Measurements from ENCODE around the gene H2BK1.

GRCh38 chr7:151228024-151228866 is 18.0 kb upstream of the H2BK1 start:
- TF ChIP-seq EZH2phosphoT487 (IDR thresholded peaks at IDR 0.05; ENCODE audit: insufficient read depth, low read depth) (no peak), EZH2 (IDR thresholded peaks at IDR 0.05; ENCODE audit: insufficient read depth, poor library complexity, severe bottlenecking) (no peak)
